SK-N-SH treated with all-trans-retinoic acid at 6 μM for 48 hours (cell line): ENCODE results near the gene CD46.

Experiments used
- ATAC-seq: fragments of 200-7000 bp; cut with Tn5 transposase; 3 replicates; pipeline ENCODE4 v1.9.1; 2020; ENCODE audit warnings: mild to moderate bottlenecking, moderate library complexity
- ARNTL ChIP-seq: fragments of 450-650 bp; formaldehyde crosslinking; IDR thresholded peaks from 2 replicates; pipeline ENCODE4 v1.5.0; 2020; ENCODE audit warnings: low read depth, mild to moderate bottlenecking, moderate library complexity, borderline replicate concordance
- BACH2 ChIP-seq: fragments of 250-450 bp; sonication (Bioruptor Pico); IDR thresholded peaks from 2 replicates; pipeline ENCODE4 v1.9.0; 2021; ENCODE audit warnings: mild to moderate bottlenecking, borderline replicate concordance
- CREB5 ChIP-seq: fragments of 250-450 bp; sonication (Bioruptor Pico); IDR thresholded peaks from 2 replicates; pipeline ENCODE4 v1.5.1; 2020; ENCODE audit warnings: low read depth, mild to moderate bottlenecking, moderate library complexity
- CSDC2 ChIP-seq: fragments of 250-450 bp; sonication (Bioruptor Pico); IDR thresholded peaks from 2 replicates; pipeline ENCODE4 v1.5.0; 2020; ENCODE audit warnings: mild to moderate bottlenecking, moderate library complexity
- CSRNP3 ChIP-seq: fragments of 250-450 bp; sonication (Bioruptor Pico); IDR thresholded peaks from 2 replicates; pipeline ENCODE4 v1.5.1; 2021; ENCODE audit warnings: mild to moderate bottlenecking, moderate library complexity
- ESRRG ChIP-seq: fragments of 250-450 bp; sonication (Bioruptor Pico); IDR thresholded peaks from 2 replicates; pipeline ENCODE4 v1.6.1; 2021; ENCODE audit warnings: mild to moderate bottlenecking
- GLIS3 ChIP-seq: fragments of 250-450 bp; sonication (Bioruptor Pico); IDR thresholded peaks from 2 replicates; pipeline ENCODE4 v1.5.0; 2020; ENCODE audit warnings: mild to moderate bottlenecking, moderate library complexity
- ISL1 ChIP-seq: fragments of 250-450 bp; sonication (Bioruptor Pico); IDR thresholded peaks from 2 replicates; pipeline ENCODE4 v2.1.2; 2022; ENCODE audit warnings: mild to moderate bottlenecking, moderate library complexity
- OSR1 ChIP-seq: fragments of 250-450 bp; sonication (Bioruptor Pico); IDR thresholded peaks from 2 replicates; pipeline ENCODE4 v1.8.0; 2022; ENCODE audit warnings: moderate library complexity, mild to moderate bottlenecking, inconsistent platforms
- PATZ1 ChIP-seq: fragments of 250-450 bp; sonication (Bioruptor Pico); IDR thresholded peaks from 2 replicates; pipeline ENCODE4 v1.8.0; 2020; ENCODE audit warnings: mild to moderate bottlenecking, moderate library complexity, borderline replicate concordance
- POU6F1 ChIP-seq: fragments of 250-450 bp; sonication (Bioruptor Pico); IDR thresholded peaks from 2 replicates; pipeline ENCODE4 v1.8.0; 2021; ENCODE audit warnings: low read depth, mild to moderate bottlenecking, moderate library complexity, borderline replicate concordance
- PPARA ChIP-seq: fragments of 250-450 bp; sonication (Bioruptor Pico); IDR thresholded peaks from 2 replicates; pipeline ENCODE4 v1.5.0; 2020; ENCODE audit warnings: mild to moderate bottlenecking, borderline replicate concordance
- RARB ChIP-seq: fragments of 250-450 bp; sonication (Bioruptor Pico); IDR thresholded peaks from 2 replicates; pipeline ENCODE4 v1.8.0; 2021; ENCODE audit warnings: mild to moderate bottlenecking, moderate library complexity
- SNAI2 ChIP-seq: fragments of 250-450 bp; sonication (Bioruptor Pico); IDR thresholded peaks from 2 replicates; pipeline ENCODE4 v1.5.0; 2020; ENCODE audit warnings: mild to moderate bottlenecking, moderate library complexity
- TCF4 ChIP-seq: fragments of 250-450 bp; sonication (Bioruptor Pico); IDR thresholded peaks from 2 replicates; pipeline ENCODE4 v1.8.0; 2021; ENCODE audit warnings: mild to moderate bottlenecking, moderate library complexity, borderline replicate concordance
- TOX ChIP-seq: fragments of 250-450 bp; sonication (Bioruptor Pico); IDR thresholded peaks from 2 replicates; pipeline ENCODE4 v1.8.0; 2021; ENCODE audit warnings: mild to moderate bottlenecking, moderate library complexity, borderline replicate concordance
- ZC3H10 ChIP-seq: fragments of 250-450 bp; sonication (Bioruptor Pico); IDR thresholded peaks from 2 replicates; pipeline ENCODE4 v1.5.1; 2021; ENCODE audit warnings: mild to moderate bottlenecking, moderate library complexity
- ZFP3 ChIP-seq: fragments of 250-450 bp; sonication (Bioruptor Pico); IDR thresholded peaks from 2 replicates; pipeline ENCODE4 v1.5.0; 2020; ENCODE audit warnings: mild to moderate bottlenecking, moderate library complexity
- ZFP30 ChIP-seq: fragments of 450-650 bp; formaldehyde crosslinking; IDR thresholded peaks from 2 replicates; pipeline ENCODE4 v1.5.0; 2022; ENCODE audit warnings: mild to moderate bottlenecking, moderate library complexity
- ZNF70 ChIP-seq: fragments of 450-650 bp; formaldehyde crosslinking; IDR thresholded peaks from 2 replicates; pipeline ENCODE4 v1.5.0; 2020; ENCODE audit warnings: mild to moderate bottlenecking, moderate library complexity

Gene CD46

GRCh38 chr1:207797229-207797973 is 45.5 kb downstream of the CD46 start:
- TF ChIP-seq TOX (CRISPR knock-in tag) (peak; percentile 22; the same call in 1 of the 2 replicates), CSRNP3 (CRISPR knock-in tag) (no peak)
- TF ChIP-seq, all 23 proteins: peak for 1
- peak; percentile 96 for ATAC-seq

- TF ChIP-seq POU6F1 (CRISPR knock-in tag), result no peak
- TF ChIP-seq CSDC2 (CRISPR knock-in tag), result no peak
- TF ChIP-seq CSRNP3 (CRISPR knock-in tag), result no peak
- TF ChIP-seq SNAI2 (CRISPR knock-in tag), result no peak
- no peak for TF ChIP-seq ZFP30 (CRISPR knock-in tag)
- no peak for TF ChIP-seq GLIS3 (CRISPR knock-in tag)
- TF ChIP-seq RARB, result no peak
- TF ChIP-seq TOX (CRISPR knock-in tag), result no peak
- TF ChIP-seq OSR1 (CRISPR knock-in tag), result no peak
- no peak for TF ChIP-seq CREB5
- no peak for TF ChIP-seq ZFP3 (CRISPR knock-in tag)
- no peak for TF ChIP-seq ZC3H10 (CRISPR knock-in tag)
- ATAC-seq, result no peak
Observed at GRCh38 chr1:207798847-207799246, 47.0 kb downstream of the CD46 start.

GRCh38 chr1:207799989-207800648 is 48.3 kb downstream of the CD46 start:
- no peak for ATAC-seq
- no peak for TF ChIP-seq OSR1 (CRISPR knock-in tag)
- TF ChIP-seq BACH2 (CRISPR knock-in tag), result no peak
- no peak for TF ChIP-seq GLIS3 (CRISPR knock-in tag)
- no peak for TF ChIP-seq TCF4 (CRISPR knock-in tag)
- no peak for TF ChIP-seq SNAI2 (CRISPR knock-in tag)
- TF ChIP-seq ZFP3 (CRISPR knock-in tag), result no peak
- TF ChIP-seq POU6F1 (CRISPR knock-in tag), result no peak
- TF ChIP-seq CREB5, result no peak
- TF ChIP-seq ZFP30 (CRISPR knock-in tag), result no peak
- TF ChIP-seq RARB, result no peak
- no peak for TF ChIP-seq PPARA
- TF ChIP-seq ISL1 (CRISPR knock-in tag), result no peak
- no peak for TF ChIP-seq ESRRG
- TF ChIP-seq ARNTL (CRISPR knock-in tag), result no peak
- no peak for TF ChIP-seq PATZ1 (CRISPR knock-in tag)
- no peak for TF ChIP-seq ZC3H10 (CRISPR knock-in tag)
- no peak for TF ChIP-seq CSDC2 (CRISPR knock-in tag)
- no peak for TF ChIP-seq ZNF70 (CRISPR knock-in tag)
- TF ChIP-seq, all 23 proteins: peak for 0
